Neural progenitor cell (in vitro differentiated cells): ENCODE data around the gene KLHL8. TPM values are rescaled to one million over a fixed set of nuclear protein-coding genes. Genes with fewer than 3 reads are reported as not detected.

Source experiments
- DNase-seq: peaks from one replicate; pipeline ENCODE4 v3.0.0-alpha.2; 2016; ENCODE audit warnings: low spot score
- H2AFZ ChIP-seq: fragments of 200-600 bp; sonication (generic); replicated peaks from 2 replicates; pipeline ENCODE4 v1.6.1; 2016; ENCODE audit warnings: antibody characterized with exemption
- H3F3A ChIP-seq: fragments of 200-600 bp; sonication (generic); 2 replicates; pipeline ENCODE4 v1.6.1; 2016; ENCODE audit warnings: antibody characterized with exemption, low read depth
- H3K27ac ChIP-seq: fragments of 200-600 bp; sonication (generic); 2 replicates; pipeline ENCODE4 v1.5.1; 2016; ENCODE audit warnings: mild to moderate bottlenecking
- H3K27me3 ChIP-seq: fragments of 200-600 bp; sonication (generic); 2 replicates; pipeline ENCODE4 v1.6.1; 2016; ENCODE audit warnings: mild to moderate bottlenecking, moderate library complexity
- H3K36me3 ChIP-seq: fragments of 200-600 bp; sonication (generic); 2 replicates; pipeline ENCODE4 v1.5.1; 2016
- H3K4me1 ChIP-seq: fragments of 200-600 bp; sonication (generic); 2 replicates; pipeline ENCODE4 v1.6.1; 2016; ENCODE audit warnings: mixed run types
- H3K4me2 ChIP-seq: fragments of 200-600 bp; sonication (generic); 2 replicates; pipeline ENCODE4 v1.6.1; 2016
- H3K4me3 ChIP-seq: fragments of 200-600 bp; sonication (generic); 2 replicates; pipeline ENCODE4 v1.5.1; 2016
- H3K79me2 ChIP-seq: fragments of 200-600 bp; sonication (generic); 2 replicates; pipeline ENCODE4 v1.6.1; 2016; ENCODE audit warnings: low read depth
- H3K9ac ChIP-seq: fragments of 200-600 bp; sonication (generic); 2 replicates; pipeline ENCODE4 v1.6.1; 2016
- H3K9me3 ChIP-seq: fragments of 200-600 bp; sonication (generic); 2 replicates; pipeline ENCODE4 v1.5.1; 2016; ENCODE audit warnings: low read depth
- H4K20me1 ChIP-seq: fragments of 200-600 bp; sonication (generic); 2 replicates; pipeline ENCODE4 v1.6.1; 2016; ENCODE audit warnings: low read depth
- H3K27ac Mint-ChIP-seq: 3 replicates; pipeline ENCODE4 v1.8.0; 2021; ENCODE audit warnings: mixed read lengths
- H3K27me3 Mint-ChIP-seq: 2 replicates; pipeline ENCODE4 v1.8.0; 2022; ENCODE audit warnings: low read depth, mild to moderate bottlenecking, inconsistent platforms, moderate library complexity, mixed read lengths; ENCODE audit not compliant: insufficient read depth
- H3K36me3 Mint-ChIP-seq: 3 replicates; pipeline ENCODE4 v1.8.0; 2021; ENCODE audit warnings: mixed read lengths
- H3K4me1 Mint-ChIP-seq: 3 replicates; pipeline ENCODE4 v1.8.0; 2021; ENCODE audit warnings: mixed read lengths
- H3K4me3 Mint-ChIP-seq: 3 replicates; pipeline ENCODE4 v1.8.0; 2021; ENCODE audit warnings: mild to moderate bottlenecking, moderate library complexity, mixed read lengths
- H3K9me3 Mint-ChIP-seq: 3 replicates; pipeline ENCODE4 v1.8.0; 2020; ENCODE audit warnings: mixed read lengths
- EZH2 ChIP-seq: fragments of 200-600 bp; sonication (generic); IDR thresholded peaks from 2 replicates; pipeline ENCODE4 v1.6.1; 2017; ENCODE audit warnings: antibody characterized with exemption, mild to moderate bottlenecking, moderate library complexity
- EZH2phosphoT487 ChIP-seq: fragments of 200-600 bp; sonication (generic); IDR thresholded peaks from 2 replicates; pipeline ENCODE4 v1.6.1; 2017; ENCODE audit warnings: antibody characterized with exemption
- total RNA-seq: library from RNA; depleted of rRNA; stranded (reverse); fragments of >200 nt; gene quantifications from 2 replicates; pipeline ENCODE4 v1.2.3, GENCODE V29; 2015; ENCODE audit warnings: low replicate concordance
- TF ChIP-seq, protein P1 (sequence below): fragments of 200-600 bp; sonication (generic); IDR thresholded peaks from 2 replicates; pipeline ENCODE4 v1.5.1; 2017; ENCODE audit warnings: antibody characterized with exemption, mild to moderate bottlenecking

KLHL8 gene
- total RNA-seq, 1 donor from 2014 or later: 20.3 TPM

DNA sequence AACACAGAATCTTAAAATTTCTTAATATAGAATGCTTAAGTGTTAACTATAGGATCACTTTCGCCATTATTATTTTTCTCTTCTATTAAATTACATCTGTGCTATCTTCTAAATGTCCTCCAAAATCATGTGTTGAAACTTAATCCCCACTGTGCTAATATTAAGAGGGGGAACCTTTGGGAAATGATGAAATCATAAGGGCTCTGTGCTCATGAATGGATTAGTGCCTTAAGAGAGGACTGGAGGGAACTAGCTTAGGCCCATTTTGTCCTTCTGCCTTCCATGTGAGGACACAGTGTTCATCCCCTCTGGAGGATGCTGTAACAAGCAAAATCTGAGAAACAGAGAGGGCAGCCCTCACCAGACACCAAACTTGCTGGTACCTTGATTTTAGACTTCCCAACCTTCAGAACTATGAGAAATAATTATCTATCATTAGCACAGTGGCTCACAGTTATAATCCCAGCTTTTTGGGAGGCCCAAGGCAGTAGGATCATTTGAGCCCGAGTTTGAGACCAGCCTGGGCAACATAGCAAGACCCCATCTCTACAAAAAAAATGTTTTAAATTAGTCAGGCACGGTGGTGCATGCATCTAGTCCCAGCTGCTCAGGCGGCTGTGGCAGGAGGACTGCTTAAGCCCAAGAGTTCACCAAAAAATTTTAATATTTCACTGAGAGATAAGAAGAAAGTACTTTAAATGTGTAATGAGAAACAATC lies 26.3 kb downstream of the KLHL8 start:
- DNase-seq: no peak
- Histone ChIP-seq H3K4me1 (no peaks in the 10 kb centered on the region), H3K4me2 (no peak overlapping the region), H3K27ac (no peak overlapping the region), H3F3A (no peaks in the 10 kb centered on the region), H3K27me3 (no peaks in the 10 kb centered on the region), H3K9ac (no peak overlapping the region), H4K20me1 (peaks cover 5% of the 10 kb centered on the region), H3K9me3 (no peaks in the 10 kb centered on the region), H3K4me3 (no peak overlapping the region), H3K36me3 (no peaks in the 10 kb centered on the region), H2AFZ (no peak overlapping the region), H3K79me2 (peaks cover 40% of the 10 kb centered on the region)
- Mint-ChIP-seq H3K4me3 (no peak overlapping the region), H3K9me3 (peaks cover 8% of the 10 kb centered on the region), H3K27me3 (no peaks in the 10 kb centered on the region), H3K36me3 (peaks cover 6% of the 10 kb centered on the region), H3K4me1 (no peaks in the 10 kb centered on the region), H3K27ac (no peak overlapping the region)
- TF ChIP-seq EZH2phosphoT487: no peak
- TF ChIP-seq, protein P1, sequence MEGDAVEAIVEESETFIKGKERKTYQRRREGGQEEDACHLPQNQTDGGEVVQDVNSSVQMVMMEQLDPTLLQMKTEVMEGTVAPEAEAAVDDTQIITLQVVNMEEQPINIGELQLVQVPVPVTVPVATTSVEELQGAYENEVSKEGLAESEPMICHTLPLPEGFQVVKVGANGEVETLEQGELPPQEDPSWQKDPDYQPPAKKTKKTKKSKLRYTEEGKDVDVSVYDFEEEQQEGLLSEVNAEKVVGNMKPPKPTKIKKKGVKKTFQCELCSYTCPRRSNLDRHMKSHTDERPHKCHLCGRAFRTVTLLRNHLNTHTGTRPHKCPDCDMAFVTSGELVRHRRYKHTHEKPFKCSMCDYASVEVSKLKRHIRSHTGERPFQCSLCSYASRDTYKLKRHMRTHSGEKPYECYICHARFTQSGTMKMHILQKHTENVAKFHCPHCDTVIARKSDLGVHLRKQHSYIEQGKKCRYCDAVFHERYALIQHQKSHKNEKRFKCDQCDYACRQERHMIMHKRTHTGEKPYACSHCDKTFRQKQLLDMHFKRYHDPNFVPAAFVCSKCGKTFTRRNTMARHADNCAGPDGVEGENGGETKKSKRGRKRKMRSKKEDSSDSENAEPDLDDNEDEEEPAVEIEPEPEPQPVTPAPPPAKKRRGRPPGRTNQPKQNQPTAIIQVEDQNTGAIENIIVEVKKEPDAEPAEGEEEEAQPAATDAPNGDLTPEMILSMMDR: no peak
- no peak for TF ChIP-seq EZH2

DNA sequence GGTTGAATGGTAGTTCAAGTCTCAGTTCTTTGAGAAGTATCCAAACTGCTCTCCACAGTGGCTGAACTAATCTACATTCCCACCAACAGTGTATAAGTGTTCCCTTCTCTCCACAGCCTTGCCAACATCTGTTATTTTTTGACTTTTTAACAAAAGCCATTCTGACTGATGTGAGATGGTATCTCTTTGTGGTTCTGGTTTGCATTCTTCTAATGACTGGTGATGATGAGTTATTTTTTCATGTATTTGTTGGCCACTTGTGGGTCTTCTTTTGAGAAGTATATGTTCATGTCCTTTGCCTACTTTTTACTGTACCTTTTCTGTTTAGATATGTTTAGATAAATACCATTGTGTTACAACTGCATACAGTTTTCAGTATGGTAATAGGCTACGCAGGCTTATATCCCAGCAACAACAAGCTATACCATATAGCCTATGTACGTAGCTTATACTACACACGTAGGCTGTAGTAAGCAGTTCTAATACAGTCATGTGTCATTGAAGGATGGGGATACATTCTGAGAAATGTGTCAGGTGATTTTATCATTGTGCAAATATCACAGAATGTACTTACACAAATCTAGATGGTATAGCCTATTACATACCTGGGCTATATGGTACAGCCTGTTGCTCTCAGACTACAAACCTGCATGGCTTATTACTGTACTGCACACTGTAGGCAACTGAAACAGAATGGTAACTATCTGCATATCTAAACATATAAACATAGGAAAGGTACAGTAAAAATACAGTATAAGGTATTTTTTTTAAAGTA lies 28.1 kb downstream of the KLHL8 start:
- Histone ChIP-seq H3K27ac (no peak overlapping the region), H3K4me3 (no peak overlapping the region), H2AFZ (no peak overlapping the region), H4K20me1 (peaks cover 2% of the 10 kb centered on the region), H3K9me3 (no peaks in the 10 kb centered on the region), H3K4me1 (no peaks in the 10 kb centered on the region), H3K9ac (no peak overlapping the region), H3K27me3 (no peaks in the 10 kb centered on the region), H3K79me2 (peaks cover 23% of the 10 kb centered on the region), H3K4me2 (no peak overlapping the region), H3F3A (no peaks in the 10 kb centered on the region), H3K36me3 (no peaks in the 10 kb centered on the region)
- TF ChIP-seq EZH2 (no peak), EZH2phosphoT487 (no peak)
- TF ChIP-seq, protein P1: no peak
- Mint-ChIP-seq H3K9me3 (no peaks in the 10 kb centered on the region), H3K4me3 (no peak overlapping the region), H3K27me3 (no peaks in the 10 kb centered on the region), H3K4me1 (no peaks in the 10 kb centered on the region), H3K27ac (no peak overlapping the region), H3K36me3 (peaks cover 8% of the 10 kb centered on the region)
- DNase-seq: no peak

DNA sequence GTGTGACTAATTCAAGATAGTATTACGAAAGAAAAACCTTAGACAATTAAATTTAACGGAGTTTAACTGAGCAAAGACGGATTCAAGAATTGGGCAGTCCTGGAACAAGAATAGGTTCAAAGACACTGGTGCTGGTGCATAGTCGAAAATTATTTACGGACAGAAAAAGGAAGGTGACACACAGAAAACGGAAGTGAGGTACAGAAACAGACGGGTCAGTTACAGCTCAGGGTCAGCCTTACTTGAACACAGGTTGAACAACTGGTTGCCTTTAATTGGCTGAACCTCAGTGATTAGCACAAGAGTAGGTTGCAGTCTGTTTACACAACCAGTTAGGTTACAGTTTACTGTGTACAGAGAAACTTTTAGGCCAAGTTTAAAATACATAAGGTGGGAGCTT lies 31.5 kb downstream of the KLHL8 start:
- Mint-ChIP-seq H3K27ac (no peak overlapping the region), H3K27me3 (peaks cover 3% of the 10 kb centered on the region), H3K4me1 (peaks cover 4% of the 10 kb centered on the region), H3K36me3 (peaks cover 8% of the 10 kb centered on the region), H3K4me3 (no peak overlapping the region), H3K9me3 (no peaks in the 10 kb centered on the region)
- peaks cover 4% of the 10 kb centered on the region for H3F3A ChIP-seq
- peaks cover 15% of the 10 kb centered on the region for H3K4me1 ChIP-seq
- H3K79me2 ChIP-seq: no peaks in the 10 kb centered on the region
- H3K9ac ChIP-seq: no peak overlapping the region
- no peaks in the 10 kb centered on the region for H3K36me3 ChIP-seq
- H3K9me3 ChIP-seq: no peaks in the 10 kb centered on the region
- DNase-seq: no peak
- H4K20me1 ChIP-seq: no peaks in the 10 kb centered on the region
- no peak overlapping the region for H3K4me3 ChIP-seq
- no peak overlapping the region for H3K27ac ChIP-seq
- TF ChIP-seq EZH2: no peak
- TF ChIP-seq EZH2phosphoT487: no peak
- TF ChIP-seq, protein P1: no peak
- H3K27me3 ChIP-seq: no peaks in the 10 kb centered on the region
- no peak overlapping the region for H3K4me2 ChIP-seq
- no peak overlapping the region for H2AFZ ChIP-seq
